Suppressor macrophage treated with lipopolysaccharide for 1 hour (primary cell): ENCODE data around the gene NDOR1.

Source experiments
- DNase-seq, 3 donors: peaks; one replicate each; pipeline ENCODE4 v3.0.0-alpha.2; 2020 to 2022

Gene NDOR1

GRCh38 chr9:137183980-137184595, 21.4 kb upstream of the NDOR1 start:
- DNase-seq: no peak

GRCh38 chr9:137184881-137185660, 20.4 kb upstream of the NDOR1 start:
- DNase-seq: no peak

- no peak for DNase-seq
Observed at GRCh38 chr9:137185921-137186320, 19.6 kb upstream of the NDOR1 start.

GRCh38 chr9:137186385-137186784, 19.1 kb upstream of the NDOR1 start:
- DNase-seq: no peak

- no peak for DNase-seq
Observed at GRCh38 chr9:137187386-137187785, 18.1 kb upstream of the NDOR1 start.

- no peak for DNase-seq
Observed at GRCh38 chr9:137188086-137188489, 17.4 kb upstream of the NDOR1 start.

GRCh38 chr9:137188490-137189296, 16.8 kb upstream of the NDOR1 start, which contains the start of the genes ANAPC2 and SSNA1:
Gene ANAPC2 (minus strand): TSS chr9:137188560. CDS start chr9:137188532, 28 bp downstream.
Gene SSNA1 (plus strand): TSS chr9:137188676. CDS start chr9:137188727, 51 bp downstream.
- DNase-seq: peak; percentile 97 to 99 (median 99)

- no peak for DNase-seq
Observed at GRCh38 chr9:137189297-137190295, 15.9 kb upstream of the NDOR1 start.

GRCh38 chr9:137190315-137190856, 15.1 kb upstream of the NDOR1 start:
- DNase-seq: no peak

- DNase-seq: no peak
Observed at GRCh38 chr9:137191245-137191644, 14.3 kb upstream of the NDOR1 start.

GRCh38 chr9:137191691-137192447, 13.6 kb upstream of the NDOR1 start:
- no peak for DNase-seq

GRCh38 chr9:137192448-137192780, 13.1 kb upstream of the NDOR1 start:
- DNase-seq: no peak

GRCh38 chr9:137192859-137193258, 12.6 kb upstream of the NDOR1 start:
- DNase-seq: no peak

GRCh38 chr9:137193771-137194170, 11.7 kb upstream of the NDOR1 start:
- DNase-seq: no peak

GRCh38 chr9:137194388-137194787, 11.1 kb upstream of the NDOR1 start:
- DNase-seq: no peak

- no peak for DNase-seq
Observed at GRCh38 chr9:137194909-137195308, 10.6 kb upstream of the NDOR1 start.

GRCh38 chr9:137195525-137196220, 9.8 kb upstream of the NDOR1 start:
- DNase-seq: no peak

- DNase-seq: no peak
Observed at GRCh38 chr9:137198051-137198901, 7.2 kb upstream of the NDOR1 start.

GRCh38 chr9:137198902-137199283, 6.6 kb upstream of the NDOR1 start:
- DNase-seq: no peak
